ENCODE data around the gene ACSL6.

The ACSL6 gene

DNA sequence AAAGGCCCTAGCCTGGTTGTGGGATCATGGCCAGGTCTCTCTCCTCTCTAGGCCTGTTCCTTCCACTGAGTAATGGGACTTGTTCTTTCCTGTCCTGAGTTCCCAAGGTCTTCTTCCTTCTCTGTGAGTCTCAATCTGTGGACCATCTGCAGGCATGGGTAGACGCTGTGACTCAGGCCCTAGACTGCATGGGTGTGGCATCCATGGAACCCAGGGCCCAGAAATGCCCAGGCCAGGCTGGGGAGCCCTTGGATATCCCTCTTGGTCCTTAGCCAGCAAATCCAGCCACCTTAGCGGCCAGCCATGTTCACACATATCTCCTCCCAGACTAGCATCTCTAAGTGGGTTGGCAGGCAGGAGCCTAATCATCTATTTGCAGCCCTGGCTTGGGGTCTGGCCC is 2.3 kb upstream of the ACSL6 start:
- no peaks in the 10 kb centered on the region for H3K9me3 ChIP-seq (ENCODE audit: insufficient read depth, low read depth, low read length)
- H3F3A ChIP-seq (ENCODE audit: low read depth): no peaks in the 10 kb centered on the region
- no peaks in the 10 kb centered on the region for H3K79me2 ChIP-seq (ENCODE audit: insufficient read depth, low read length)
- H3K9ac ChIP-seq (ENCODE audit: low read depth, low read length, poor library complexity, severe bottlenecking): no peak overlapping the region
- no peaks in the 10 kb centered on the region for H4K20me1 ChIP-seq (ENCODE audit: insufficient read depth, low read length, poor library complexity, severe bottlenecking)
- no peaks in the 10 kb centered on the region for H3K9me2 ChIP-seq (replicated peaks; ENCODE audit: low read depth, low read length)
- H3K36me3 ChIP-seq (ENCODE audit: insufficient read depth, low read length): no peaks in the 10 kb centered on the region
- H3K4me2 ChIP-seq (ENCODE audit: low read depth, low read length, poor library complexity, severe bottlenecking): no peak overlapping the region
- H3K27me3 ChIP-seq (ENCODE audit: insufficient read depth, low read length, poor library complexity, severe bottlenecking): no peaks in the 10 kb centered on the region
- TF ChIP-seq EZH2phosphoT487 (IDR thresholded peaks at IDR 0.05; ENCODE audit: borderline replicate concordance): no peak
- TF ChIP-seq, protein P1, sequence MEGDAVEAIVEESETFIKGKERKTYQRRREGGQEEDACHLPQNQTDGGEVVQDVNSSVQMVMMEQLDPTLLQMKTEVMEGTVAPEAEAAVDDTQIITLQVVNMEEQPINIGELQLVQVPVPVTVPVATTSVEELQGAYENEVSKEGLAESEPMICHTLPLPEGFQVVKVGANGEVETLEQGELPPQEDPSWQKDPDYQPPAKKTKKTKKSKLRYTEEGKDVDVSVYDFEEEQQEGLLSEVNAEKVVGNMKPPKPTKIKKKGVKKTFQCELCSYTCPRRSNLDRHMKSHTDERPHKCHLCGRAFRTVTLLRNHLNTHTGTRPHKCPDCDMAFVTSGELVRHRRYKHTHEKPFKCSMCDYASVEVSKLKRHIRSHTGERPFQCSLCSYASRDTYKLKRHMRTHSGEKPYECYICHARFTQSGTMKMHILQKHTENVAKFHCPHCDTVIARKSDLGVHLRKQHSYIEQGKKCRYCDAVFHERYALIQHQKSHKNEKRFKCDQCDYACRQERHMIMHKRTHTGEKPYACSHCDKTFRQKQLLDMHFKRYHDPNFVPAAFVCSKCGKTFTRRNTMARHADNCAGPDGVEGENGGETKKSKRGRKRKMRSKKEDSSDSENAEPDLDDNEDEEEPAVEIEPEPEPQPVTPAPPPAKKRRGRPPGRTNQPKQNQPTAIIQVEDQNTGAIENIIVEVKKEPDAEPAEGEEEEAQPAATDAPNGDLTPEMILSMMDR (conservative IDR thresholded peaks at IDR 0.05; ENCODE audit: low read length): no peak
- no peak overlapping the region for H3K4me3 ChIP-seq (ENCODE audit: low read length, poor library complexity, severe bottlenecking)
- H2AFZ ChIP-seq (ENCODE audit: low read length): no peak overlapping the region
- no peaks in the 10 kb centered on the region for H3K4me1 ChIP-seq (ENCODE audit: insufficient read depth, low read length, poor library complexity, severe bottlenecking)

DNA sequence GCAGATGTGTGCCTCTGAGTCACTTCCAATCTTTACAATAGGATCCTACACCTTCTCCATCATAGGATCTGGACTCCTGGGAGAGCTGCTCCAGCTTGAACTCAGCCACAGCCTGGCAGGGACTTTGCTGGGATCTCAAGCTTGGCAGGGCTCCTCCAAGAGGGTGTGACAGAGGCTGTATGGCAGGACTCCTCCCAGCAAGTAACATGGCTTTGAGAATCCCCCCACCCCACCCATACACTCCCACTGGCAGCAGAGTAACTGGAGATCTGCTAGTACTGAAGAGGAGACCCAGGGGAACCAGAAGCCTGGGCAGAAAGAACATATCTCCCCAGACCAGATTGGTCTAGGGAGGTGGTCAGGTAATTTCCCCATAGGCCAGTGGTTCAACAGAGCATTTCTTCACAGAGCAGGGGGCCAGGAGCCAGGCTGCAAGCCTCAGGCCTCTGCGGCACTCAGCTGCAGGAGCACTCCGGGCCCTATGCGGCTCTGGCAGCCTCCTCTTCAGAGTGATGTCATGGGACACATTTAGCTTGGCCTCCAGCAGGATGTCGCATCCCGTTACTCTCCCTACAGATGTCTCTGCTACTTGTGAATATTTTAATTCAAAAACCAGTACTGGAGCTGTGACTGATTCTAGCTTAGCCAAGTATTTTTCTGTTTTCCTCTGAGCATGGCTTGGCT is 1.7 kb upstream of the ACSL6 start:
- H3F3A ChIP-seq (ENCODE audit: low read depth): no peaks in the 10 kb centered on the region
- H3K9me3 ChIP-seq (ENCODE audit: insufficient read depth, low read depth, low read length): no peaks in the 10 kb centered on the region
- no peak overlapping the region for H3K4me2 ChIP-seq (ENCODE audit: low read depth, low read length, poor library complexity, severe bottlenecking)
- no peaks in the 10 kb centered on the region for H3K4me1 ChIP-seq (ENCODE audit: insufficient read depth, low read length, poor library complexity, severe bottlenecking)
- H3K4me3 ChIP-seq (ENCODE audit: low read length, poor library complexity, severe bottlenecking): no peak overlapping the region
- H3K9ac ChIP-seq (ENCODE audit: low read depth, low read length, poor library complexity, severe bottlenecking): no peak overlapping the region
- no peaks in the 10 kb centered on the region for H3K9me2 ChIP-seq (replicated peaks; ENCODE audit: low read depth, low read length)
- TF ChIP-seq EZH2phosphoT487 (IDR thresholded peaks at IDR 0.05; ENCODE audit: borderline replicate concordance): no peak
- no peaks in the 10 kb centered on the region for H3K27me3 ChIP-seq (ENCODE audit: insufficient read depth, low read length, poor library complexity, severe bottlenecking)
- H3K79me2 ChIP-seq (ENCODE audit: insufficient read depth, low read length): no peaks in the 10 kb centered on the region
- H2AFZ ChIP-seq (ENCODE audit: low read length): no peak overlapping the region
- no peaks in the 10 kb centered on the region for H4K20me1 ChIP-seq (ENCODE audit: insufficient read depth, low read length, poor library complexity, severe bottlenecking)
- H3K36me3 ChIP-seq (ENCODE audit: insufficient read depth, low read length): no peaks in the 10 kb centered on the region

DNA sequence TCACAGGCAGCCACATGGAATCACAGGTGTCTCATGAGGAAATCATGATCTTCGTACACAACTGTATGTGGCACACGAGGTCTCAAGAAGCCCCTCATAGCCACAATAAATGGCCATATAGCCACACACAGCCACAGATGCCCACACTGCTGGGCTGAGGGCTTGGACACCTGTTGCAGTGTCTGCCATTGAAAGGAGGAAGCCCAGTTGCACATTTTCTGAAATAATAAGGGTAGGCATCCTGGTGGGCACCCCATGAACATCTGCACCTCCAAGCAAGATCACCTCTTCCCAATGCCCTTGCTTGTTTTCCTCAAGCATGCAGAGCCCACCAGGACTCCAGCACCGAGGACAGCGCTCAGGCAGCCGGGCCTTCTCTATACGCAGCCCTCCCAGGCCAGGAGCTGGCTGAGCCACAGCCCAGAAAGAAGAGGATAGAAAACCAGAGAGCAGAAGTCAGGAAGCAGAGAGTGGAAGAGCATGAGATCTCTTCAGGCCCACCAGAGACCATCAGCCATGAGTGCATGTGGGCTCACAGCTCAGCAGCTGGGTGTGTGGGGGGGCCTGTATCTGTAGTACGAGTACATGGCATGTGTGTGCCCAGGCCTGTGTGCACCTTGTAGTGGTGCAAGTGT is 1.0 kb upstream of the ACSL6 start:
- H3K4me2 ChIP-seq (ENCODE audit: low read depth, low read length, poor library complexity, severe bottlenecking): no peak overlapping the region
- no peak for TF ChIP-seq EZH2phosphoT487 (IDR thresholded peaks at IDR 0.05; ENCODE audit: borderline replicate concordance)
- TF ChIP-seq, protein P1 (conservative IDR thresholded peaks at IDR 0.05; ENCODE audit: low read length): no peak
- no peaks in the 10 kb centered on the region for H3K9me2 ChIP-seq (replicated peaks; ENCODE audit: low read depth, low read length)
- no peaks in the 10 kb centered on the region for H4K20me1 ChIP-seq (ENCODE audit: insufficient read depth, low read length, poor library complexity, severe bottlenecking)
- no peaks in the 10 kb centered on the region for H3F3A ChIP-seq (ENCODE audit: low read depth)
- H3K4me3 ChIP-seq (ENCODE audit: low read length, poor library complexity, severe bottlenecking): no peak overlapping the region
- no peaks in the 10 kb centered on the region for H3K4me1 ChIP-seq (ENCODE audit: insufficient read depth, low read length, poor library complexity, severe bottlenecking)
- H3K9ac ChIP-seq (ENCODE audit: low read depth, low read length, poor library complexity, severe bottlenecking): no peak overlapping the region
- H3K79me2 ChIP-seq (ENCODE audit: insufficient read depth, low read length): no peaks in the 10 kb centered on the region
- no peak overlapping the region for H2AFZ ChIP-seq (ENCODE audit: low read length)
- H3K27me3 ChIP-seq (ENCODE audit: insufficient read depth, low read length, poor library complexity, severe bottlenecking): no peaks in the 10 kb centered on the region
- no peaks in the 10 kb centered on the region for H3K9me3 ChIP-seq (ENCODE audit: insufficient read depth, low read depth, low read length)
- no peaks in the 10 kb centered on the region for H3K36me3 ChIP-seq (ENCODE audit: insufficient read depth, low read length)

Measured in Loucy (cell line).